GM12878 (cell line): ENCODE measurements around the gene TCP1. TPM values are rescaled to one million over a fixed set of nuclear protein-coding genes. Genes with fewer than 3 reads are reported as not detected.
A peak's percentile ranks its signal among the peaks of the same experiment; 100 is the strongest.

Experiments used
- ATAC-seq: fragments of 200-7000 bp; cut with Tn5 transposase; 3 replicates; pipeline ENCODE4 v1.9.1; 2020; ENCODE audit warnings: mild to moderate bottlenecking, moderate library complexity
- BruUV-seq: library from RNA; stranded (reverse); fragments of 400-500 nt; replicated peaks from 2 replicates; lab custom pipeline; 2021; lab: Mats Ljungman, UMichigan
- CTCF ChIA-PET: fragments of 300-600 bp; sonication (Branson Sonifier 250); formaldehyde crosslinking; extraction: SDS; loops from one replicate; lab custom pipeline; 2021; ENCODE audit warnings: inconsistent platforms; lab: Yijun Ruan, JAX
- POLR2A ChIA-PET: fragments of 350-600 bp; formaldehyde crosslinking; extraction: SDS; loops from one replicate; lab custom pipeline; 2021; ENCODE audit warnings: inconsistent platforms; lab: Charles Lee
- RAD21 ChIA-PET: fragments of 300-600 bp; sonication (Branson Sonifier 250); formaldehyde crosslinking; loops from one replicate; lab custom pipeline; 2023; ENCODE audit warnings: antibody characterized with exemption; ENCODE audit not compliant: unreplicated experiment; lab: Charles Lee
- SMC1A ChIA-PET: fragments of 300-600 bp; sonication (Branson Sonifier 250); formaldehyde crosslinking; loops from one replicate; lab custom pipeline; 2023; ENCODE audit not compliant: unreplicated experiment, uncharacterized antibody; lab: Charles Lee
- DNase-seq: peaks from one replicate; pipeline ENCODE4 v3.0.0-alpha.2; 2011; ENCODE audit warnings: low read depth, low spot score
- FAIRE-seq: peaks from 3 replicates; lab custom pipeline; 2011; peaks lifted over from hg19 to GRCh38; lab: Jason Lieb, UNC
- H2AFZ ChIP-seq: 2 replicates; pipeline ENCODE4 v1.6.0; 2011; ENCODE audit warnings: low read depth, low read length, control low read depth; ENCODE audit not compliant: control insufficient read depth
- H3K27ac ChIP-seq: 2 replicates; pipeline ENCODE4 v1.5.1; 2011; ENCODE audit warnings: control low read depth; ENCODE audit not compliant: control insufficient read depth, insufficient read depth
- H3K27me3 ChIP-seq, 2 experiments: replicated peaks in 1 of 2; 2 replicates each; pipeline versions ENCODE4 v1.6.0 to v1.6.1; 2011; ENCODE audit warnings: low read length in 1 of 2; ENCODE audit not compliant: control insufficient read depth in 2 of 2, insufficient read depth in 2 of 2
- H3K36me3 ChIP-seq, 2 experiments: 2 replicates each; pipeline ENCODE4 v1.5.1; 2011; ENCODE audit warnings: low read length in 1 of 2; ENCODE audit not compliant: control insufficient read depth in 2 of 2, insufficient read depth in 2 of 2
- H3K4me1 ChIP-seq: 2 replicates; pipeline ENCODE4 v1.6.1; 2011; ENCODE audit warnings: mild to moderate bottlenecking, low read length, moderate library complexity, mixed read lengths; ENCODE audit not compliant: control insufficient read depth, insufficient read depth
- H3K4me2 ChIP-seq: 2 replicates; pipeline ENCODE4 v1.6.0; 2011; ENCODE audit warnings: control low read depth; ENCODE audit not compliant: control insufficient read depth, insufficient read depth
- H3K4me3 ChIP-seq: fragments of 200-600 bp; sonication (generic); 2 replicates; pipeline ENCODE4 v1.5.1; 2016
- H3K79me2 ChIP-seq: 2 replicates; pipeline ENCODE4 v1.6.0; 2011; ENCODE audit warnings: low read length; ENCODE audit not compliant: control insufficient read depth, insufficient read depth
- H3K9ac ChIP-seq: 2 replicates; pipeline ENCODE4 v1.8.0; 2011; ENCODE audit warnings: low read length, control low read depth, mixed read lengths; ENCODE audit not compliant: control insufficient read depth, insufficient read depth
- H3K9me3 ChIP-seq: replicated peaks from 3 replicates; pipeline ENCODE4 v1.5.1; 2011; ENCODE audit warnings: mild to moderate bottlenecking, low read length; ENCODE audit not compliant: control insufficient read depth, insufficient read depth
- H4K20me1 ChIP-seq: 2 replicates; pipeline ENCODE4 v1.6.0; 2011; ENCODE audit not compliant: control insufficient read depth, insufficient read depth
- CREB1 ChIP-seq: IDR thresholded peaks from 2 replicates; pipeline ENCODE4 v1.6.1; 2012; ENCODE audit warnings: low read depth, mild to moderate bottlenecking, inconsistent platforms
- ELK1 ChIP-seq: IDR thresholded peaks from 2 replicates; pipeline ENCODE4 v1.6.1; 2012; ENCODE audit warnings: low read depth, low read length, improper control_type of control experiment
- NFXL1 ChIP-seq: fragments of 450-650 bp; IDR thresholded peaks from 2 replicates; pipeline ENCODE4 v1.6.1; 2017; ENCODE audit warnings: antibody characterized with exemption, mild to moderate bottlenecking, borderline replicate concordance
- REST ChIP-seq: IDR thresholded peaks from 2 replicates; pipeline ENCODE4 v1.6.1; 2012; ENCODE audit warnings: mild to moderate bottlenecking, low read depth, low read length
- SMAD1 ChIP-seq: fragments of 450-650 bp; IDR thresholded peaks from 2 replicates; pipeline ENCODE4 v1.6.1; 2018; ENCODE audit warnings: mild to moderate bottlenecking, low read depth; ENCODE audit not compliant: partially characterized antibody
- TCF12 ChIP-seq: IDR thresholded peaks from 2 replicates; pipeline ENCODE4 v1.6.1; 2011; ENCODE audit warnings: low read depth, mild to moderate bottlenecking, low read length
- WRNIP1 ChIP-seq: IDR thresholded peaks from 2 replicates; pipeline ENCODE4 v1.6.1; 2011; ENCODE audit warnings: low read depth, low read length, improper control_type of control experiment, borderline replicate concordance
- ZBTB40 ChIP-seq: fragments of 450-650 bp; IDR thresholded peaks from 2 replicates; pipeline ENCODE4 v1.6.1; 2016; ENCODE audit warnings: mild to moderate bottlenecking, moderate library complexity, borderline replicate concordance
- ZNF384 ChIP-seq: IDR thresholded peaks from 2 replicates; pipeline ENCODE4 v1.6.1; 2012; ENCODE audit warnings: low read depth, mild to moderate bottlenecking, low read length, improper control_type of control experiment, borderline replicate concordance
- WGBS: methylation state at CpG from one replicate; pipeline ENCODE4 v1.1.6; 2016; ENCODE audit warnings: low lambda C conversion rate; ENCODE audit not compliant: insufficient replicate concordance, insufficient coverage; ENCODE audit errors: missing lambda C conversion rate; 5-methylcytosine and 5-hydroxymethylcytosine counted together
- in situ Hi-C: fragments of 300-500 bp; cut with MboI; formaldehyde crosslinking; loops from 9 replicates; pipeline ENCODE4 v1.14.3; 2018; ENCODE audit warnings: mixed read lengths
- intact Hi-C: fragments of 100-400 bp; cut with micrococcal nuclease; formaldehyde crosslinking; loops from one replicate; pipeline ENCODE4 v1.14.2; 2022; ENCODE audit not compliant: unreplicated experiment
- polyA plus RNA-seq, 11 experiments: library from polyadenylated mRNA; depleted of rRNA in 4 of 11; unstranded in 6 of 11; stranded (reverse) in 5 of 11; fragments of >200 nt; fragmentation: Nextera tagmentation in 4 of 11; fragmentation: Illumina TruSeq in 1 of 11; extraction: Ambion mirVana in 4 of 11; extraction: Trizol in 1 of 11; gene quantifications; 1 replicate in 1 of 11; 2 replicates in 10 of 11; pipeline versions ENCODE4 v1.2.1 to v1.2.3, GENCODE V29; 2011 to 2016; ENCODE audit warnings: inconsistent platforms in 2 of 11, missing spikeins in 2 of 11, low read depth in 1 of 11
- total RNA-seq, 4 experiments: library from RNA; depleted of rRNA in 3 of 4; stranded (reverse); fragments of >200 nt in 3 of 4; fragmentation: Illumina TruSeq in 1 of 4; extraction: Trizol in 1 of 4; gene quantifications; 2 replicates each; pipeline versions ENCODE4 v1.2.1 to v1.2.3, GENCODE V29; 2013 to 2021

Gene TCP1
- total and polyA plus RNA-seq, 10 of the 15 experiments (the other 5 are each of a cell fraction or from before 2014, with no cell fraction given), result 133 to 457 (median 306) TPM

GRCh38 chr6:159761873-159762680 is 27.3 kb downstream of the TCP1 start, which contains the start of gene ACAT2:
ACAT2 (plus strand) TSS chr6:159762045; CDS start chr6:159762088, 43 bp downstream.
- BruUV-seq, result no TSS peak
- CTCF ChIA-PET, result interaction anchor here (0.6 to 1.9 kb wide), 8 partner anchors 11 to 72 kb away, joined by 3 to 8 read pairs (median 4); partner anchors contain the start of gene WTAP
- TF ChIP-seq ZNF384 (no peak), WRNIP1 (0 out of 2 replicates have a peak, but pooled peaks have one; percentile 5), SMAD1 (peak; percentile 32), ELK1 (no peak), TCF12 (no peak), ZBTB40 (no peak), NFXL1 (no peak), CREB1 (peak; percentile 77), REST (no peak)

More at GRCh38 chr6:159761873-159762680, 27.3 kb downstream of the TCP1 start, which contains the start of gene ACAT2:
- H3K9me3 ChIP-seq, result no peaks in the 10 kb centered on the region
- peaks cover 5% of the 10 kb centered on the region for H3K4me1 ChIP-seq
- RAD21 ChIA-PET, result interaction anchor here (0.6 to 2.3 kb wide), 6 partner anchors 27 to 35 kb away, joined by 3 to 10 read pairs (median 6); partner anchors contain the start of genes MRPL18, TCP1 and WTAP
- FAIRE-seq (peak; percentile 93), DNase-seq (peak; percentile 78), ATAC-seq (peak; percentile 98)
- H4K20me1 ChIP-seq, result no peaks in the 10 kb centered on the region
- SMC1A ChIA-PET, result interaction anchor here (0.7 to 3.6 kb wide), 9 partner anchors 19 to 71 kb away, joined by 3 to 20 read pairs (median 6); partner anchors contain the start of genes MRPL18, TCP1 and WTAP
- peak within 1 kb of the TSS; percentile 88 for H3K4me2 ChIP-seq
- H3K27me3 ChIP-seq, result no peaks in the 10 kb centered on the region
- peak within 1 kb of the TSS; percentile 96 for H3K27ac ChIP-seq
- H3K9ac ChIP-seq, result peak within 1 kb of the TSS; percentile 81
- POLR2A ChIA-PET, result interaction anchor here (1.2 to 4.8 kb wide), 10 partner anchors 10 to 218 kb away, joined by 3 to 50 read pairs (median 6); partner anchors contain the start of genes MRPL18, TCP1 and WTAP
- intact Hi-C loops, result loop anchor here (1.0 to 2.0 kb wide), 3 partner anchors 27 to 69 kb away; partner anchors contain the start of genes SOD2 and TCP1
- in situ Hi-C loops, result no loop called here
- WGBS, result under 1% methylated on average over 45 of the region's 76 CpGs
- H3K36me3 ChIP-seq, result peaks cover 4 to 15% of the 10 kb centered on the region in 2 experiments; a peak in 3 of 4 replicates
- H2AFZ ChIP-seq, result peak within 1 kb of the TSS; percentile 94
- peaks cover 26% of the 10 kb centered on the region for H3K79me2 ChIP-seq
- peak within 1 kb of the TSS; percentile 93 for H3K4me3 ChIP-seq
